Liver (tissue), 9 donors: ENCODE results near the gene TACR1. TPM values are rescaled to one million over a fixed set of nuclear protein-coding genes. Genes with fewer than 3 reads are reported as not detected.

Experiments used
- DNase-seq: peaks from one replicate; pipeline ENCODE4 v3.0.0-alpha.2; 2017; ENCODE audit warnings: low spot score
- H3K27ac ChIP-seq, 2 donors: one replicate each; pipeline ENCODE4 v1.7.0; 2013; ENCODE audit warnings: inconsistent platforms in 2 of 2, low read length in 2 of 2, control low read depth in 1 of 2, low read depth in 1 of 2, mild to moderate bottlenecking in 1 of 2
- H3K27me3 ChIP-seq, 4 donors: one replicate each; pipeline versions ENCODE4 v1.6.1 to v1.7.0; 2013; ENCODE audit warnings: low read length in 3 of 4, inconsistent platforms in 1 of 4, mild to moderate bottlenecking in 1 of 4, moderate library complexity in 1 of 4; ENCODE audit not compliant: control insufficient read depth in 4 of 4, insufficient read depth in 4 of 4
- H3K36me3 ChIP-seq, 4 donors: one replicate each; pipeline versions ENCODE4 v1.6.1 to v1.7.0; 2013; ENCODE audit warnings: low read length in 3 of 4, mild to moderate bottlenecking in 3 of 4, low read depth in 1 of 4, moderate library complexity in 1 of 4; ENCODE audit not compliant: control insufficient read depth in 4 of 4, insufficient read depth in 3 of 4
- H3K4me1 ChIP-seq, 4 donors: one replicate each; pipeline versions ENCODE4 v1.6.1 to v1.7.0; 2013; ENCODE audit warnings: low read length in 3 of 4, mild to moderate bottlenecking in 3 of 4, moderate library complexity in 1 of 4; ENCODE audit not compliant: control insufficient read depth in 4 of 4, insufficient read depth in 4 of 4
- H3K4me3 ChIP-seq, 3 donors: one replicate each; pipeline versions ENCODE4 v1.6.1 to v1.7.0; 2013; ENCODE audit warnings: low read length in 3 of 3, control low read depth in 1 of 3, low read depth in 1 of 3, mild to moderate bottlenecking in 1 of 3
- H3K9ac ChIP-seq, 2 donors: one replicate each; pipeline ENCODE4 v1.7.0; 2013; ENCODE audit warnings: low read length in 2 of 2, mild to moderate bottlenecking in 2 of 2, moderate library complexity in 2 of 2, control low read depth in 1 of 2, low read depth in 1 of 2
- H3K9me3 ChIP-seq, 4 donors: one replicate each; pipeline versions ENCODE4 v1.6.1 to v1.7.0; 2013; ENCODE audit warnings: low read length in 3 of 4; ENCODE audit not compliant: control insufficient read depth in 4 of 4
- CTCF ChIP-seq: fragments of 150-350 bp; IDR thresholded peaks from 2 replicates; pipeline ENCODE4 v1.5.1; 2017; ENCODE audit warnings: improper control_type of control experiment, low read depth, low read length; ENCODE audit not compliant: missing input control
- EGR1 ChIP-seq, 2 donors: IDR thresholded peaks; 2 replicates each; pipeline ENCODE4 v1.6.1; 2016 to 2018; ENCODE audit warnings: antibody characterized with exemption in 2 of 2, low read depth in 2 of 2
- FOXA1 ChIP-seq: IDR thresholded peaks from 2 replicates; pipeline ENCODE4 v1.6.1; 2016; ENCODE audit warnings: antibody characterized with exemption
- GABPA ChIP-seq, 2 donors: IDR thresholded peaks in 1 of 2; conservative IDR thresholded peaks in 1 of 2; 2 replicates each; pipeline ENCODE4 v1.6.1; 2016; ENCODE audit warnings: antibody characterized with exemption in 2 of 2, mild to moderate bottlenecking in 1 of 2, moderate library complexity in 1 of 2
- HNF4A ChIP-seq, 2 donors: conservative IDR thresholded peaks; 2 replicates each; pipeline ENCODE4 v1.6.1; 2016; ENCODE audit warnings: antibody characterized with exemption in 2 of 2, mild to moderate bottlenecking in 2 of 2
- HNF4G ChIP-seq: IDR thresholded peaks from 2 replicates; pipeline ENCODE4 v1.6.1; 2016; ENCODE audit warnings: antibody characterized with exemption
- JUND ChIP-seq, 2 donors: IDR thresholded peaks; 2 replicates each; pipeline ENCODE4 v1.6.1; 2016; ENCODE audit warnings: antibody characterized with exemption in 2 of 2
- MAX ChIP-seq: IDR thresholded peaks from 2 replicates; pipeline ENCODE4 v1.6.1; 2016; ENCODE audit warnings: antibody characterized with exemption
- NR2F2 ChIP-seq: IDR thresholded peaks from 2 replicates; pipeline ENCODE4 v1.6.1; 2016; ENCODE audit warnings: antibody characterized with exemption
- RAD21 ChIP-seq, 2 donors: IDR thresholded peaks; 2 replicates each; pipeline ENCODE4 v1.6.1; 2016; ENCODE audit warnings: antibody characterized with exemption in 2 of 2, mild to moderate bottlenecking in 2 of 2
- RXRA ChIP-seq, 2 donors: IDR thresholded peaks; 2 replicates each; pipeline ENCODE4 v1.6.1; 2017 to 2018; ENCODE audit warnings: antibody characterized with exemption in 2 of 2, mild to moderate bottlenecking in 1 of 2
- TAF1 ChIP-seq: conservative IDR thresholded peaks from 2 replicates; pipeline ENCODE4 v1.6.1; 2016; ENCODE audit warnings: antibody characterized with exemption, mild to moderate bottlenecking
- YY1 ChIP-seq: IDR thresholded peaks from 2 replicates; pipeline ENCODE4 v1.6.1; 2016; ENCODE audit warnings: antibody characterized with exemption, mild to moderate bottlenecking
- WGBS: extraction: QIAGEN DNeasy Blood & Tissue Kit; methylation state at CpG from one replicate; pipeline ENCODE4 v1.1.7; 2013; 5-methylcytosine and 5-hydroxymethylcytosine counted together
- polyA plus RNA-seq, 2 donors: library from polyadenylated mRNA; stranded (reverse) in 1 of 2; unstranded in 1 of 2; fragments of 200-250 nt in 1 of 2; fragments of >200 nt in 1 of 2; fragmentation: Nextera tagmentation in 1 of 2; extraction: Ambion mirVana in 1 of 2; gene quantifications; one replicate each; pipeline versions ENCODE4 v1.2.1 to v1.2.3, GENCODE V29; 2013 to 2015
- total RNA-seq, 2 donors: library from RNA; depleted of rRNA; stranded (reverse); fragments of >200 nt; gene quantifications; one replicate each; pipeline ENCODE4 v1.2.3, GENCODE V29; 2014
- TF ChIP-seq, protein P1 (sequence below): IDR thresholded peaks from 2 replicates; pipeline ENCODE4 v1.6.1; 2016; ENCODE audit warnings: antibody characterized with exemption, mild to moderate bottlenecking
- TF ChIP-seq, protein P2 (sequence below): IDR thresholded peaks from 2 replicates; pipeline ENCODE4 v1.6.1; 2016; ENCODE audit warnings: antibody characterized with exemption
- donor health status: healthy.
- donor health status: healthy.
- donor health status: healthy.
- donor health status: healthy.
- donor health status: healthy.

TACR1 gene
- total and polyA plus RNA-seq, 4 donors: 0.02 to 0.84 (median 0.14) TPM; not detected in 1

GRCh38 chr2:75102011-75102410, 97.3 kb downstream of the TACR1 start:
- Histone ChIP-seq H3K4me3 (no peak overlapping the region), H3K4me1 (no peaks in the 10 kb centered on the region), H3K9ac (no peak overlapping the region), H3K27ac (no peak overlapping the region), H3K36me3 (no peaks in the 10 kb centered on the region), H3K27me3 (no peaks in the 10 kb centered on the region), H3K9me3 (peaks cover 0 to 4% (median under 1%) of the 10 kb centered on the region in 4 donors)
- no peak for TF ChIP-seq EGR1 (IDR thresholded peaks at IDR 0.05; ENCODE audit: low read depth in 2 of 2)
- no peak for DNase-seq
- 94% methylated on average over 4 of the region's 4 CpGs for WGBS

DNA sequence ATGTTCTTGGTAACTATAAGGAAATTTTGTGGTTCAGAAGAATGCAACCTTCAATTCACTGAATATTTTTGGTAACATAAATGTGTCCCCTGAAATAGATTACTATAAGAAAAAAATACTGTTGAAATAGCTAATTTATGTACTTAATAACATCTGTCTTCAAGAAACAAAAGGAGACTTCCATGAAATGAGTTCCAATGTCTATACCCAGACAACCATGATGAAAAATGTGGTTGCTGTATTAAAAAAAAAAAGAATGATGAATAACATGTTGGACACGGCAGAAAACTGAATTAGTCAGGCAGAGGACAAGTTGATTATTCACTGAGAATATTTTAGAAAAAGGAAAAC, 98.5 kb downstream of the TACR1 start:
- Histone ChIP-seq H3K4me3 (no peak overlapping the region), H3K36me3 (no peaks in the 10 kb centered on the region), H3K4me1 (no peaks in the 10 kb centered on the region), H3K27ac (no peak overlapping the region), H3K27me3 (no peaks in the 10 kb centered on the region), H3K9ac (no peak overlapping the region), H3K9me3 (peaks cover 0 to 4% (median under 1%) of the 10 kb centered on the region in 4 donors)
- no peak for DNase-seq
- 58% methylated on average over 1 of the region's 1 CpG for WGBS
- no peak for TF ChIP-seq HNF4A (conservative IDR thresholded peaks at IDR 0.05)
- no peak for TF ChIP-seq RAD21 (IDR thresholded peaks at IDR 0.05)
- TF ChIP-seq MAX: no peak
- TF ChIP-seq EGR1 (IDR thresholded peaks at IDR 0.05; ENCODE audit: low read depth in 2 of 2): no peak
- no peak for TF ChIP-seq GABPA (IDR thresholded peaks at IDR 0.05 in 1 of 2, conservative IDR thresholded peaks at IDR 0.05 in 1 of 2)
- no peak for TF ChIP-seq TAF1
- no peak for TF ChIP-seq CTCF
- TF ChIP-seq YY1: no peak

DNA sequence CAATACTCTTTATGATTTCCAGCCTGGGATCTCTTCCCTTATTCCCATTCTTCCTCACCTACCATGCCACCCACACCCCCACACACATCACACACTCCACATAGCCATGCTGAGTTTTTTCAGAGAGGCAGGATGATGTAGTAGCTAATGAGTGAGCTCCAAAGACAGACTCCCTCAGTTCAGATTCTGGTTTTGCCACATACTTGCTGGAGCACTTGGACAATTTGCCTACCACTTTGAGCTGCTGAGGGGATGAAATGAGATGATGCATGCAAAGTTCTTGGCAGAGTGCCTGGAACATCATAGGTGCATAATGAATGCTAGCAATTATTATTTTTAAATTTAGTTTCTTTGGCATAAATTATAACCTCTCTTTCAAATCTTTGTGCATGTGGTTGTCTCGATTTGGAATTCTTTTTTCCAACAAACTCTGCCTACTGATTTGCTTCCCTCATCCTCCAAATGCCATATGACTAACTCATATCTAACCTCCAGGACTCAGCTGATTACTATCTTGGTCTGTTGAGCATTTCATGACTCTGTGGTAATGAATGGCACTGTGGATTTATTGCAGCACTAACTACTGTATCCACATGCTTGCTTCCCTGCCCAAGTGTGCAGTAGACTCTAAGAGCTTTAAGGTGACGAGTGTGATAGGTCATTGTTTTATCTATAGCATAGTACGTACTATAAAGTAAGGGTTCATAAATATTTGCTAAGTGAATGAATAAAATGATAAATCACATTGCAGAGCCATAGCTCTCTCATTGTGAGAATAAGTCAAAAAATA, 99.1 kb downstream of the TACR1 start:
- no peaks in the 10 kb centered on the region for H3K36me3 ChIP-seq
- 81% methylated on average over 3 of the region's 3 CpGs for WGBS
- DNase-seq: no peak
- no peaks in the 10 kb centered on the region for H3K27me3 ChIP-seq
- H3K27ac ChIP-seq: no peak overlapping the region
- H3K4me1 ChIP-seq: no peaks in the 10 kb centered on the region
- H3K9ac ChIP-seq: no peak overlapping the region
- H3K9me3 ChIP-seq: peaks cover 0 to 4% (median under 1%) of the 10 kb centered on the region in 4 donors
- no peak overlapping the region for H3K4me3 ChIP-seq
- no peak for TF ChIP-seq RXRA (IDR thresholded peaks at IDR 0.05)
- no peak for TF ChIP-seq MAX
- no peak for TF ChIP-seq RAD21 (IDR thresholded peaks at IDR 0.05)
- no peak for TF ChIP-seq YY1
- TF ChIP-seq JUND (IDR thresholded peaks at IDR 0.05): no peak
- TF ChIP-seq FOXA1: no peak
- TF ChIP-seq NR2F2: no peak
- no peak for TF ChIP-seq CTCF
- TF ChIP-seq HNF4G: no peak
- TF ChIP-seq, protein P1, sequence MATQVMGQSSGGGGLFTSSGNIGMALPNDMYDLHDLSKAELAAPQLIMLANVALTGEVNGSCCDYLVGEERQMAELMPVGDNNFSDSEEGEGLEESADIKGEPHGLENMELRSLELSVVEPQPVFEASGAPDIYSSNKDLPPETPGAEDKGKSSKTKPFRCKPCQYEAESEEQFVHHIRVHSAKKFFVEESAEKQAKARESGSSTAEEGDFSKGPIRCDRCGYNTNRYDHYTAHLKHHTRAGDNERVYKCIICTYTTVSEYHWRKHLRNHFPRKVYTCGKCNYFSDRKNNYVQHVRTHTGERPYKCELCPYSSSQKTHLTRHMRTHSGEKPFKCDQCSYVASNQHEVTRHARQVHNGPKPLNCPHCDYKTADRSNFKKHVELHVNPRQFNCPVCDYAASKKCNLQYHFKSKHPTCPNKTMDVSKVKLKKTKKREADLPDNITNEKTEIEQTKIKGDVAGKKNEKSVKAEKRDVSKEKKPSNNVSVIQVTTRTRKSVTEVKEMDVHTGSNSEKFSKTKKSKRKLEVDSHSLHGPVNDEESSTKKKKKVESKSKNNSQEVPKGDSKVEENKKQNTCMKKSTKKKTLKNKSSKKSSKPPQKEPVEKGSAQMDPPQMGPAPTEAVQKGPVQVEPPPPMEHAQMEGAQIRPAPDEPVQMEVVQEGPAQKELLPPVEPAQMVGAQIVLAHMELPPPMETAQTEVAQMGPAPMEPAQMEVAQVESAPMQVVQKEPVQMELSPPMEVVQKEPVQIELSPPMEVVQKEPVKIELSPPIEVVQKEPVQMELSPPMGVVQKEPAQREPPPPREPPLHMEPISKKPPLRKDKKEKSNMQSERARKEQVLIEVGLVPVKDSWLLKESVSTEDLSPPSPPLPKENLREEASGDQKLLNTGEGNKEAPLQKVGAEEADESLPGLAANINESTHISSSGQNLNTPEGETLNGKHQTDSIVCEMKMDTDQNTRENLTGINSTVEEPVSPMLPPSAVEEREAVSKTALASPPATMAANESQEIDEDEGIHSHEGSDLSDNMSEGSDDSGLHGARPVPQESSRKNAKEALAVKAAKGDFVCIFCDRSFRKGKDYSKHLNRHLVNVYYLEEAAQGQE: no peak
- no peak for TF ChIP-seq GABPA (IDR thresholded peaks at IDR 0.05 in 1 of 2, conservative IDR thresholded peaks at IDR 0.05 in 1 of 2)
- no peak for TF ChIP-seq EGR1 (IDR thresholded peaks at IDR 0.05; ENCODE audit: low read depth in 2 of 2)
- TF ChIP-seq, protein P2, sequence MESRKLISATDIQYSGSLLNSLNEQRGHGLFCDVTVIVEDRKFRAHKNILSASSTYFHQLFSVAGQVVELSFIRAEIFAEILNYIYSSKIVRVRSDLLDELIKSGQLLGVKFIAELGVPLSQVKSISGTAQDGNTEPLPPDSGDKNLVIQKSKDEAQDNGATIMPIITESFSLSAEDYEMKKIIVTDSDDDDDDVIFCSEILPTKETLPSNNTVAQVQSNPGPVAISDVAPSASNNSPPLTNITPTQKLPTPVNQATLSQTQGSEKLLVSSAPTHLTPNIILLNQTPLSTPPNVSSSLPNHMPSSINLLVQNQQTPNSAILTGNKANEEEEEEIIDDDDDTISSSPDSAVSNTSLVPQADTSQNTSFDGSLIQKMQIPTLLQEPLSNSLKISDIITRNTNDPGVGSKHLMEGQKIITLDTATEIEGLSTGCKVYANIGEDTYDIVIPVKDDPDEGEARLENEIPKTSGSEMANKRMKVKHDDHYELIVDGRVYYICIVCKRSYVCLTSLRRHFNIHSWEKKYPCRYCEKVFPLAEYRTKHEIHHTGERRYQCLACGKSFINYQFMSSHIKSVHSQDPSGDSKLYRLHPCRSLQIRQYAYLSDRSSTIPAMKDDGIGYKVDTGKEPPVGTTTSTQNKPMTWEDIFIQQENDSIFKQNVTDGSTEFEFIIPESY: no peak
